K562 (cell line): ENCODE measurements around the gene LRRC8E. TPM values are rescaled to one million over a fixed set of nuclear protein-coding genes. Genes with fewer than 3 reads are reported as not detected.

ENCODE experiments used
- CCNT2 ChIP-seq: IDR thresholded peaks from 2 replicates; pipeline ENCODE4 v1.6.1; 2011; ENCODE audit warnings: borderline replicate concordance, low read depth, mild to moderate bottlenecking, moderate library complexity, mixed read lengths, low read length; ENCODE audit not compliant: insufficient read length; ENCODE audit errors: extremely low read depth
- CEBPG ChIP-seq, 3 experiments: fragments of 200-800 bp in 1 of 3; sonication (Bioruptor generic) in 1 of 3; sonication (generic) in 1 of 3; formaldehyde crosslinking in 1 of 3; IDR thresholded peaks in 2 of 3; conservative IDR thresholded peaks in 1 of 3; 2 replicates each; pipeline versions ENCODE4 v1.6.1 to v1.8.0; 2016 to 2022; ENCODE audit warnings: missing compliant biosample characterization in 2 of 3, missing genetic modification characterization in 2 of 3, mild to moderate bottlenecking in 1 of 3, missing genetic modification reagents in 1 of 3
- COPS2 ChIP-seq: fragments of 450-650 bp; conservative IDR thresholded peaks from 2 replicates; pipeline ENCODE4 v1.6.1; 2016; ENCODE audit warnings: mild to moderate bottlenecking, moderate library complexity
- CREM ChIP-seq: IDR thresholded peaks from 2 replicates; pipeline ENCODE4 v1.6.1; 2014; ENCODE audit warnings: antibody characterized with exemption, low read depth
- DACH1 ChIP-seq: fragments of 450-650 bp; IDR thresholded peaks from 2 replicates; pipeline ENCODE4 v1.6.1; 2018; ENCODE audit not compliant: partially characterized antibody
- ETV1 ChIP-seq: fragments of 450-650 bp; conservative IDR thresholded peaks from 2 replicates; pipeline ENCODE4 v1.6.1; 2016; ENCODE audit warnings: missing genetic modification characterization, control low read depth, low read depth, missing compliant biosample characterization
- EWSR1 ChIP-seq: fragments of 450-650 bp; IDR thresholded peaks from 2 replicates; pipeline ENCODE4 v1.6.1; 2018; ENCODE audit warnings: borderline replicate concordance, mild to moderate bottlenecking, low read depth, moderate library complexity; ENCODE audit not compliant: partially characterized antibody
- FOXK2 ChIP-seq, 2 experiments: fragments of 450-650 bp; IDR thresholded peaks in 1 of 2; conservative IDR thresholded peaks in 1 of 2; 2 replicates each; pipeline ENCODE4 v1.6.1; 2016; ENCODE audit warnings: low read depth in 2 of 2, mild to moderate bottlenecking in 1 of 2
- GATA2 ChIP-seq: sonication (generic); formaldehyde crosslinking; IDR thresholded peaks from 2 replicates; pipeline ENCODE4 v1.4.0; 2020; ENCODE audit warnings: mild to moderate bottlenecking, missing genetic modification reagents
- HDAC1 ChIP-seq, 2 experiments: fragments of 450-650 bp; IDR thresholded peaks; 2 replicates each; pipeline ENCODE4 v1.6.1; 2016 to 2017; ENCODE audit warnings: inconsistent platforms in 1 of 2, mild to moderate bottlenecking in 1 of 2, moderate library complexity in 1 of 2
- HNRNPLL ChIP-seq: fragments of 200-400 bp; formaldehyde crosslinking; IDR thresholded peaks from 2 replicates; pipeline ENCODE4 v1.6.1; 2017; ENCODE audit warnings: low read length, low read depth, mild to moderate bottlenecking; ENCODE audit not compliant: poor library complexity, severe bottlenecking
- HNRNPUL1 ChIP-seq: fragments of 200-400 bp; formaldehyde crosslinking; IDR thresholded peaks from 2 replicates; pipeline ENCODE4 v1.6.1; 2017; ENCODE audit warnings: low read length
- HOXB6 ChIP-seq: fragments of 250-450 bp; sonication (Bioruptor Pico); IDR thresholded peaks from 2 replicates; pipeline ENCODE4 v1.5.1; 2022; ENCODE audit warnings: mild to moderate bottlenecking, borderline replicate concordance
- ILK ChIP-seq: fragments of 450-650 bp; IDR thresholded peaks from 2 replicates; pipeline ENCODE4 v1.6.1; 2016; ENCODE audit warnings: missing genetic modification characterization, low read depth, mild to moderate bottlenecking, missing compliant biosample characterization, moderate library complexity, borderline replicate concordance
- KLF6 ChIP-seq: fragments of 250-450 bp; sonication (Bioruptor Pico); IDR thresholded peaks from 2 replicates; pipeline ENCODE4 v1.4.0; 2020; ENCODE audit warnings: mild to moderate bottlenecking, moderate library complexity, borderline replicate concordance
- PML ChIP-seq: IDR thresholded peaks from 2 replicates; pipeline ENCODE4 v1.6.1; 2012; ENCODE audit warnings: low read length, inconsistent platforms
- SMAD2 ChIP-seq: fragments of 150-350 bp; IDR thresholded peaks from 2 replicates; pipeline ENCODE4 v1.6.1; 2014; ENCODE audit warnings: low read depth, mild to moderate bottlenecking, low read length
- SP1 ChIP-seq: sonication (generic); formaldehyde crosslinking; IDR thresholded peaks from 2 replicates; pipeline ENCODE4 v1.8.1; 2022; ENCODE audit warnings: mild to moderate bottlenecking, missing genetic modification reagents
- ZBTB49 ChIP-seq: sonication (generic); formaldehyde crosslinking; IDR thresholded peaks from 2 replicates; pipeline ENCODE4 v1.8.0; 2022; ENCODE audit warnings: missing genetic modification reagents, mild to moderate bottlenecking, borderline replicate concordance
- ZNF133 ChIP-seq: fragments of 250-450 bp; sonication (Bioruptor Pico); IDR thresholded peaks from 2 replicates; pipeline ENCODE4 v1.4.0; 2020; ENCODE audit warnings: mild to moderate bottlenecking
- polyA plus RNA-seq, 8 experiments: library from polyadenylated mRNA; depleted of rRNA in 4 of 8; stranded (reverse) in 5 of 8; unstranded in 3 of 8; fragments of >200 nt; fragmentation: Nextera tagmentation in 2 of 8; fragmentation: Illumina TruSeq in 1 of 8; extraction: Ambion mirVana in 2 of 8; extraction: Trizol in 1 of 8; gene quantifications; 2 replicates each; pipeline versions ENCODE4 v1.2.1 to v1.2.3, GENCODE V29; 2011 to 2014; ENCODE audit warnings: inconsistent platforms in 1 of 8, missing spikeins in 1 of 8
- total RNA-seq, 7 experiments: library from RNA; depleted of rRNA in 6 of 7; stranded (reverse); fragments of >200 nt in 6 of 7; fragmentation: Illumina TruSeq in 2 of 7; extraction: Trizol in 2 of 7; gene quantifications; 2 replicates each; pipeline versions ENCODE4 v1.2.1 to v1.2.3, GENCODE V29; 2011 to 2021; ENCODE audit warnings: low replicate concordance in 1 of 7
- TF ChIP-seq, protein P1 (sequence below): fragments of 450-650 bp; IDR thresholded peaks from 2 replicates; pipeline ENCODE4 v1.6.1; 2016
- TF ChIP-seq, protein P2 (sequence below): IDR thresholded peaks from 2 replicates; pipeline ENCODE4 v1.6.1; 2016; ENCODE audit warnings: missing genetic modification characterization, missing compliant biosample characterization

The LRRC8E gene
- total and polyA plus RNA-seq, 9 of the 15 experiments (the other 6 are each of a cell fraction or from before 2014, with no cell fraction given): 0.08 to 5.7 (median 3.5) TPM; not detected in 1

DNA sequence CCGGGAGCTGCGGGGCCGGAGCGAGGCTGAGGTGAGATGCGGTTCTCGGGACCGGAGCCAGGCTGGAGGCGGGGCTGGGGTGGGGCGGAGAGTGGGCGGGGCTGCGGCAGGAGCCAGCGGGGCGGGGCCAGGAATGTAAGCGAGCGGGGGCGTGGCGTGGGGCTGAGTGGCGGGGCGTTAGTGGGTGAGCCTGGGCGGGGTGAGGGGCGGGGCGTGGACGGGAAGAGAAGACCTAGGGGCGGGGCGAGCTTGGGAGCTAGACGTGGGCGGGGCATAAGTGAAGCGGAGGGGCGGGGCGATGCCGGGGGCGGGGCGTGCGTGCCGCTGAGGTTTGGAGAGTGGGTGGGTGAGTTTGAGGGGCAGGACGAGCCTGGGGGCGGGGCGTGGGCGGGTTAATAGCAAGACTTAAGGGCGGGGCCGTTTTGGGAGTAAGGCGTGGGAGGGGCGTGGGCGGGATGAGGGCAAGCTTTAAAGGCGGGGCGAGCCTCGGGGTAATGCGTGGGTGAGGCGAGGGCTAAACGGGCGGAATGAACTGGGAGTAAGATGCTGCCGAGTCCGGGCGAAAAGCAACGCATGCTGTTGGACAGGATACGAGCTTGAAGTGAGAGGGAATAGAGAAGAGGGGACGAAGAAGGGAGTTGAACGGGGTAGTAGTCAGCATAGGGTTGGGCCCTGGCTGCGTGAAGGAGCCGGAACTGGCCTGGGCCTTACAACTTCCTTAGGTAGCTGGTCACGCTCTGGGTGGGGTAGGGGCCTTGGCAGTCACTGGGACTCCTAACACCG lies 32.4 kb downstream of the LRRC8E start (continued):
- TF ChIP-seq, protein P1, sequence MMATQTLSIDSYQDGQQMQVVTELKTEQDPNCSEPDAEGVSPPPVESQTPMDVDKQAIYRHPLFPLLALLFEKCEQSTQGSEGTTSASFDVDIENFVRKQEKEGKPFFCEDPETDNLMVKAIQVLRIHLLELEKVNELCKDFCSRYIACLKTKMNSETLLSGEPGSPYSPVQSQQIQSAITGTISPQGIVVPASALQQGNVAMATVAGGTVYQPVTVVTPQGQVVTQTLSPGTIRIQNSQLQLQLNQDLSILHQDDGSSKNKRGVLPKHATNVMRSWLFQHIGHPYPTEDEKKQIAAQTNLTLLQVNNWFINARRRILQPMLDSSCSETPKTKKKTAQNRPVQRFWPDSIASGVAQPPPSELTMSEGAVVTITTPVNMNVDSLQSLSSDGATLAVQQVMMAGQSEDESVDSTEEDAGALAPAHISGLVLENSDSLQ: peak; percentile 81
- TF ChIP-seq ZNF133 (CRISPR knock-in tag) (no peak), ETV1 (tag) (no peak; the same call in 1 of the 2 replicates), DACH1 (no peak), HNRNPLL (no peak), GATA2 (CRISPR knock-in tag) (no peak), CCNT2 (peak; percentile 1), CREM (peak; percentile 38), HDAC1 (IDR thresholded peaks at IDR 0.05) (peak in 1 of 2 experiments; percentile 86; a peak in 2 of 4 replicates), KLF6 (CRISPR knock-in tag) (0 out of 2 replicates have a peak, but pooled peaks have one; percentile 48), CEBPG (CRISPR knock-in tag; IDR thresholded peaks at IDR 0.05) (no peak), CEBPG (tag; conservative IDR thresholded peaks at IDR 0.05 in 1 of 2, IDR thresholded peaks at IDR 0.05 in 1 of 2) (no peak), PML (peak; percentile 49; the same call in 1 of the 2 replicates), ZBTB49 (no peak), SMAD2 (no peak), ILK (tag) (no peak), EWSR1 (no peak), COPS2 (no peak), SP1 (peak; percentile 84; the same call in 1 of the 2 replicates), FOXK2 (conservative IDR thresholded peaks at IDR 0.05 in 1 of 2, IDR thresholded peaks at IDR 0.05 in 1 of 2; ENCODE audit: low read depth in 2 of 2) (no peak), HOXB6 (CRISPR knock-in tag) (no peak), HNRNPUL1 (peak; percentile 96)
- TF ChIP-seq, protein P2, sequence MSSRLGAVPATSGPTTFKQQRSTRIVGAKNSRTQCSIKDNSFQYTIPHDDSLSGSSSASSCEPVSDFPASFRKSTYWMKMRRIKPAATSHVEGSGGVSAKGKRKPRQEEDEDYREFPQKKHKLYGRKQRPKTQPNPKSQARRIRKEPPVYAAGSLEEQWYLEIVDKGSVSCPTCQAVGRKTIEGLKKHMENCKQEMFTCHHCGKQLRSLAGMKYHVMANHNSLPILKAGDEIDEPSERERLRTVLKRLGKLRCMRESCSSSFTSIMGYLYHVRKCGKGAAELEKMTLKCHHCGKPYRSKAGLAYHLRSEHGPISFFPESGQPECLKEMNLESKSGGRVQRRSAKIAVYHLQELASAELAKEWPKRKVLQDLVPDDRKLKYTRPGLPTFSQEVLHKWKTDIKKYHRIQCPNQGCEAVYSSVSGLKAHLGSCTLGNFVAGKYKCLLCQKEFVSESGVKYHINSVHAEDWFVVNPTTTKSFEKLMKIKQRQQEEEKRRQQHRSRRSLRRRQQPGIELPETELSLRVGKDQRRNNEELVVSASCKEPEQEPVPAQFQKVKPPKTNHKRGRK: no peak
